AG04450 (cell line): ENCODE measurements around the gene ARID3A. TPM values are rescaled to one million over a fixed set of nuclear protein-coding genes. Genes with fewer than 3 reads are reported as not detected.
"Not testable (repeated sequence)": the region's sequence is repeated elsewhere in the genome, so short reads cannot be mapped to it uniquely, and the experiment has no call there.

Experiments used
- CTCF ChIA-PET: fragments of 300-600, 350-600 bp; formaldehyde crosslinking; extraction: SDS; loops from one replicate; lab custom pipeline; 2022; ENCODE audit warnings: antibody characterized with exemption, inconsistent platforms; lab: Charles Lee
- POLR2A ChIA-PET: fragments of 350-600 bp; formaldehyde crosslinking; extraction: SDS; loops from one replicate; lab custom pipeline; 2021; ENCODE audit warnings: antibody characterized with exemption, inconsistent platforms; lab: Yijun Ruan, JAX
- DNase-seq: peaks from one replicate; pipeline ENCODE4 v3.0.0-alpha.2; 2011; ENCODE audit warnings: low read depth, low spot score
- H3K27ac ChIP-seq: one replicate; pipeline ENCODE4 v1.5.1; 2012; ENCODE audit warnings: low read depth, low read length, control low read depth
- H3K27me3 ChIP-seq: one replicate; pipeline ENCODE4 v1.6.0; 2012; ENCODE audit warnings: low read length; ENCODE audit not compliant: control insufficient read depth, insufficient read depth
- H3K4me3 ChIP-seq: 2 replicates; pipeline ENCODE4 v1.5.1; 2011; ENCODE audit warnings: mild to moderate bottlenecking, low read depth, low read length, control low read depth
- H3K9me3 ChIP-seq: 2 replicates; pipeline ENCODE4 v1.5.1; 2012; ENCODE audit warnings: low read length; ENCODE audit not compliant: control insufficient read depth, insufficient read depth
- polyA plus RNA-seq: library from polyadenylated mRNA; depleted of rRNA; stranded (reverse); fragments of >200 nt; gene quantifications from 2 replicates; pipeline ENCODE4 v1.2.3, GENCODE V29; 2011
- TF ChIP-seq, protein P1 (sequence below): IDR thresholded peaks from 2 replicates; pipeline ENCODE4 v1.5.1; 2011; ENCODE audit warnings: low read depth, low read length, control low read depth, inconsistent platforms

ARID3A gene
- polyA plus RNA-seq, 1 experiment: 7.6 TPM

DNA sequence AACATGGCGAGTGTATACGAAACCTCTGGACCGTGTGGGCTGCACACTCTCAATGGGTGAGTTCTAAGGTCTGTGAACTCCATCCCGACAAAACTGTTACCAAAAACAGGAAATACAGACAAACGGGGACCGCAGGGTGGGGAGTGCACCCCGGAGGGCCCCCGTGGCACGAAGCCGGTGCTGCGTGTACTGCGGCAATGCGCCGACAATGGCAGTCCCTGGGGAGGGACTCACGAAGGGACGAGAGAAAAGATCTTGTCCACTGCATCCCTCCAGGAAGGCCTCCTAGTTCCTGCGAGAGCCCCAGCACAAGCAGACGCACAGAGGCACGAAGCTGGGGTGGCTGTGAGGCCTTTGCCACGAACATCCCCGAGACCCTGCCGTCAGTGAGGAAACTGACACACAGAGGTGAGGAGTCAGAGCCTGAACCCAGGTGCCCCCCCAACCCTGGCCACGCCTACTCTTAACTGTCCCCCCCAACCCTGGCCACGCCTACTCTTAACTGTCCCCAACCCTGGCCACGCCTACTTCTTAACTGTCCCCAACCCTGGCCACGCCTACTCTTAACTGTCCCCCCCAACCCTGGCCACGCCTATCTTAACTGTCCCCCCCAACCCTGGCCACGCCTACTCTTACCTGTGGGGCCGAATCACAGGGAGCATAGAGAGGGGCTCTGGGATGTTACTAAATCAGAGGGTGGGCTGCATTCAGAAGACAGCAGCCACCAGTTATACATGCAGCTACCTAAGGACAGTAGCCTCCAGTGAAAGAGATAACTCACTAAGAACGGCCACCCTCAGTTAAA lies 37.1 kb upstream of the ARID3A start:
- POLR2A ChIA-PET: no interaction called here
- no peak overlapping the region for H3K4me3 ChIP-seq

DNA sequence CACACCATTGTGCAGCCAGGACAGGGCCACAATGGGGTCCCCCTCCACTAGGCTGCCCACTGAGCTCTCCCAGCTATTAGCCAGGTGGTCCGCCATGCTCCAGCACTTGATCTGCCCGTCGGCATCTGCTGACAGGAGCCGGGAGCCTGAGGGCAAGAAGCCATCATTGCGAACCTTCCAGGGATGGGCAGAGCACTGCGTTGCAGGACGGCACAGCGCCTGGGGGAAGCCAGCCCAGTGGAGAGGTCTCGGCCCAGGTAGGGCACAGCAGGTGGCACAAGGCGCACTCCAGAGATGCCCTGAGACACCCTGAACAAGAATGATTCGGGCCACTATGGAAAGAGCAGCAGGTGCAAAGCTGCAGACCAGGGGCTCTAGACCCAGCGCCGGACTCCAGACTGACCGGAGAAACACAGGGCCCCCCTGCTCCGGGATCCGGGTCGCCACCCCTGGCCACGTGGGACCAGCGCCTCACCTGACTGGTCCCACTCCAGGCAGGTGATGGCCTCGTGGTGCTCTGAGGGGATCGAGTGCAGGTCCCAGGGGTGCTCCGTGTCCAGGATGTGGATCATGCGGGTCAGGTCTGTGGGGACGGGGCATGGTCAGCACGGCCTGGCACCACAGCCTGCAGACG lies 36.1 kb upstream of the ARID3A start:
- no peaks in the 10 kb centered on the region; the same call in 1 of the 2 replicates for H3K9me3 ChIP-seq
- H3K27me3 ChIP-seq: no peaks in the 10 kb centered on the region
- no peak overlapping the region for H3K4me3 ChIP-seq
- H3K27ac ChIP-seq: no peak overlapping the region
- ChIA-PET POLR2A (interaction anchor here (0.6 kb wide), 1 partner anchor 11 kb away, joined by 3 read pairs; no protein-coding TSS in a partner anchor), CTCF (no interaction called here)
- no peak for DNase-seq
- TF ChIP-seq, protein P1, sequence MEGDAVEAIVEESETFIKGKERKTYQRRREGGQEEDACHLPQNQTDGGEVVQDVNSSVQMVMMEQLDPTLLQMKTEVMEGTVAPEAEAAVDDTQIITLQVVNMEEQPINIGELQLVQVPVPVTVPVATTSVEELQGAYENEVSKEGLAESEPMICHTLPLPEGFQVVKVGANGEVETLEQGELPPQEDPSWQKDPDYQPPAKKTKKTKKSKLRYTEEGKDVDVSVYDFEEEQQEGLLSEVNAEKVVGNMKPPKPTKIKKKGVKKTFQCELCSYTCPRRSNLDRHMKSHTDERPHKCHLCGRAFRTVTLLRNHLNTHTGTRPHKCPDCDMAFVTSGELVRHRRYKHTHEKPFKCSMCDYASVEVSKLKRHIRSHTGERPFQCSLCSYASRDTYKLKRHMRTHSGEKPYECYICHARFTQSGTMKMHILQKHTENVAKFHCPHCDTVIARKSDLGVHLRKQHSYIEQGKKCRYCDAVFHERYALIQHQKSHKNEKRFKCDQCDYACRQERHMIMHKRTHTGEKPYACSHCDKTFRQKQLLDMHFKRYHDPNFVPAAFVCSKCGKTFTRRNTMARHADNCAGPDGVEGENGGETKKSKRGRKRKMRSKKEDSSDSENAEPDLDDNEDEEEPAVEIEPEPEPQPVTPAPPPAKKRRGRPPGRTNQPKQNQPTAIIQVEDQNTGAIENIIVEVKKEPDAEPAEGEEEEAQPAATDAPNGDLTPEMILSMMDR: no peak

More for the DNA sequence above, 37.1 kb upstream of the ARID3A start:
- TF ChIP-seq, protein P1: no peak
- CTCF ChIA-PET: no interaction called here
- Histone ChIP-seq H3K9me3 (no peaks in the 10 kb centered on the region; the same call in 1 of the 2 replicates), H3K27ac (no peak overlapping the region), H3K27me3 (no peaks in the 10 kb centered on the region)
- DNase-seq: no peak

DNA sequence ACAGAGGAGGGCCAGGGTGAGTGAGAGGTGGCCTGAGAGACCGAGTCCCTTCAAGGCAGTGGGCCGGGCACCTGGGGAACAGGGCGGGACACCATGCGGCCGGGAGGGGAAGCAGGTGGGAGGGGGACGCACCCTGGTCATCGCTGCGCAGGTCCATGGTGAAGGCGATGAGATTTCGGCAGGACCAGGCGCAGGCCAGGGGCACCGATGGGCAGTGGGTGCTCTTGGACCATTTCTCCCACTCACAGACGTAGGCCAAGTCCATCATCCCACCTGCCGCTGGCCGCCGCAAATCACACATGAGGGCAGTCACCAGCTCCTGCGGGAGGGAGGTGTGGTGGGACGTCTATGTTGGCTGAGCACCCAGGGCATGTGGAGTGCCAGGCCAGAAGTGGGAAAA lies 35.0 kb upstream of the ARID3A start:
- ChIA-PET POLR2A (no interaction called here), CTCF (no interaction called here)
- Histone ChIP-seq H3K9me3 (no peaks in the 10 kb centered on the region; the same call in 1 of the 2 replicates), H3K27me3 (no peaks in the 10 kb centered on the region), H3K27ac (no peak overlapping the region), H3K4me3 (no peak overlapping the region)
- TF ChIP-seq, protein P1: no peak
- no peak for DNase-seq

DNA sequence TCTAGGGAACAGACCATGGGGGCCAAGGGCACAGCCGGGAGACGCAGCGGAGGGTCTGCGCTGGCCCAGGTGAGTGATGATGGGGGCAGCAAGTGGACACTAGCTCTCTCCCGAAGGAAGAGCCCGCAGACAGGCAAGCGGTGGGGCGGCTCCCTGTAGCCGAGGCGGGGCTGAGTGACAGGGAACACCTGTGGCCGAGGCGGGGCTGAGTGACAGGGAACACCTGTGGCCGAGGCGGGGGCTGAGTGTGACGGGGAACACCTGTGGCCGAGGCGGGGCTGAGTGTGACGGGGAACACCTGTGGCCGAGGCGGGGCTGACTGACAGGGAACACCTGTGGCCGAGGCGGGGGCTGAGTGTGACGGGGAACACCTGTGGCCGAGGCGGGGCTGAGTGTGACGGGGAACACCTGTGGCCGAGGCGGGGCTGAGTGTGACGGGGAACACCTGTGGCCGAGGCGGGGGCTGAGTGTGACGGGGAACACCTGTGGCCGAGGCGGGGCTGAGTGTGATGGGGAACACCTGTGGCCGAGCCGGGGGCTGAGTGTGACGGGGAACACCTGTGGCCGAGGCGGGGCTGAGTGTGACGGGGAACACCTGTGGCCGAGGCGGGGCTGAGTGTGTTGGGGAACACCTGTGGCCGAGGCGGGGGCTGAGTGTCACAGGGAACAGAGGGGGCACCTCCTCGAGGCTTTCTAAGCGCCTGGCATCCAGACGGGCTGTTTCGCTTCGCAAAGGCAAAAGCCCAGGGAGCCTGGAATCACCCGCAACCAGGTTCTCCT lies 34.2 kb upstream of the ARID3A start:
- H3K9me3 ChIP-seq, DNase-seq, H3K27ac ChIP-seq, H3K27me3 ChIP-seq, CTCF ChIA-PET: not testable (repeated sequence)
- peak overlapping the region; percentile 82 for H3K4me3 ChIP-seq
- POLR2A ChIA-PET: interaction anchor here (0.7 to 1.0 kb wide), 2 partner anchors 11 to 114 kb away, joined by 4 to 5 read pairs; no protein-coding TSS in a partner anchor

DNA sequence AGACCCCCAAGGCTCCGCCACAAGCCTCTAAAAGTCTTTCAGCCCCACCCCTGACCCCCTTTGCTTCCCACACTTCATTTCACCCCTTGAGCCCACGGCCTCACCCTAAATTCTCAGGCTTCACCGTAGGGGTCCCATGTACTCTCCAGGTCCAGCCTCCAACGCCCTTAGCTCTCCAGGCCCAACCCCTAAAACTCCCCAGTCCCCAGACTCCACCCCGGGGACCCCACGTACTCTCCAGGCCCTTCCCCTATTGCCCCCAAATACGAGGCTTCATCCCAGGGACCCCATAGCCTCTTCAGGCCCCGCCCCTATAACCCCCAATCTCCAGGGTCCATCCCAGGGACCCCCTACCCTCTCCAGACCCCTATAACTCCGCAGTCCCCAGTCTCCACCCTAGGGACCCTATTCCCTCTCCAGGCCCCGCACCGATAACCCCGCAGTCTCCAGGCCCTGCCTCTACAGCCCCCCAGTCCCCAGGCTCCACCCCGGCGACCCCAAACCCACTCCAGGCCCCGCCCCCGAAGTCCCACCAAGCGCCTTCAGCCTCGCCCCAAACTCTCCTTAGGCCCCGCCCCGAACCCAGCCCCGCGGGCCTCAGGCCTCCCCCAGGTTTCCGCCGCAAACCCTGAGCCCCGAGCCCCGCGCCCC lies 33.5 kb upstream of the ARID3A start:
- TF ChIP-seq, protein P1: no peak
- POLR2A ChIA-PET: interaction anchor here (0.6 to 1.2 kb wide), 6 partner anchors 11 to 135 kb away, joined by 3 to 5 read pairs (median 3); no protein-coding TSS in a partner anchor
- Histone ChIP-seq H3K27ac (peak overlapping the region; percentile 39), H3K4me3 (peak overlapping the region; percentile 82), H3K27me3 (no peaks in the 10 kb centered on the region), H3K9me3 (no peaks in the 10 kb centered on the region; the same call in 1 of the 2 replicates)
- no peak for DNase-seq
- CTCF ChIA-PET: no interaction called here
